ENCODE results near the gene MAK.
"Not testable (repeated sequence)": the region's sequence is repeated elsewhere in the genome, so short reads cannot be mapped to it uniquely, and the experiment has no call there.

The MAK gene

DNA sequence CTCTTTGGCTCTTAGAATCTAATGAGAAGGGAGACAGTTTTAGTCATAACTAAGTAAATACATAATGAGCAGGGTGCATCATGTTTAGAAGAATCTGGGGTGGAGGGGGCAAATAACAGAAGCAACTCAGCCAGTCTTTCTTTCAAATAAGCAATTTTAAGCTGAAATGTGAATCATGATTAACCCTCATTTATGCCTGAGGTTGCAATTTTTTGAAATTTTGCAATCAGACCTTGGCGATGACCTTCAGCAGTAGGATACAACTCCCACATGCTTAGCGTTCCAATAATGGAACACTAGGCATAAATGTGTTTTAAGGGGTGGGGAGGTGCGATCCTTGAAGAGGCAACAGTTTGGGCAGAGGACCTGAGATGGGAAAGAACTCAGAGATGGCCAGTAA lies 60.1 kb downstream of the MAK start:
- no peak for DNase-seq

DNA sequence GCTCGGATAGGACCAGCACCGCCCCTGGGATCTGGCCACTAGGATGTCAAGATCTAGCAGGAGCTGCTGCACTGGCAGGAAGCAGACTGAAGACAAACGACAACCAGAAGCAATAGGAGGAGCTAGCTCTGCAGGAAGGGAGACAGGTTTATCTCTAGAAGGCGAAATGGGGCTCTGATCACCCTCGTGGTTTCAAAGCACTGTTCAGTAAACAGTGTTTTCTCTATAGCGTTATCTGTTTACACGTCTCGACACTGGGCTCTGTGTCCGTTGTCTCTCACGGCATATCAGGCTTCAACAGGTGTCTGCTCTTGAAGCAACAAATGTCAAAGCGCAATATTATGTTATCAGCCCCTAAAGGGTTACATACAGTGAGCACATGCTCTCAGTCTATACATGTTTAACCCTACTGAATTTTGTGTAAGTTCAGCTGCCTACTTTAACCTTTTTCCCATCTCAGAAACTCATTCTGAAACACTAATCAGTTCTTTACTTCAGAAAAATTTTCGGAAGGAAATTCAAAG lies 66.9 kb downstream of the MAK start:
- DNase-seq, result no peak

GRCh38 chr6:10769419-10769818 lies 68.9 kb downstream of the MAK start:
- DNase-seq, result no peak

DNA sequence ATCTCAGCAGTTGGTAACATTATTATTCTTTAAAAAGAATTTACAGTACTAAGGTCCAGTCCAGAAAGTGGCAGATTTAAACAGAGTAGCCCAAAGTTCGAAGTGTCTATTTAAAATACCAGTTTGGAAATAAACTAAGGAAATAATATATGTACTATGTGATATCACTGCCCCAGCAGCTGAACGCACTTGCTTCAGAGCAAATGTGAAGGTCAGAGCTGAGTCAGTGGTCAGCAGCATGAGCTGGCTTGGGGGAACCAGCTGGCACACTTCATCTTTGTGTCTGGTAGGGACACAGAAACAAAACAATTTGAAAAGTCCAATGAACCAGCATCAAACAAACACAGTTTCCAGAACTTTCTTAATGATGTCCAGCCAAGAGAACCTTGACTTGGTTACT lies 75.3 kb downstream of the MAK start:
- no peak for DNase-seq

GRCh38 chr6:10759884-10760329 lies 78.4 kb downstream of the MAK start:
- peak; percentile 79 for DNase-seq

DNA sequence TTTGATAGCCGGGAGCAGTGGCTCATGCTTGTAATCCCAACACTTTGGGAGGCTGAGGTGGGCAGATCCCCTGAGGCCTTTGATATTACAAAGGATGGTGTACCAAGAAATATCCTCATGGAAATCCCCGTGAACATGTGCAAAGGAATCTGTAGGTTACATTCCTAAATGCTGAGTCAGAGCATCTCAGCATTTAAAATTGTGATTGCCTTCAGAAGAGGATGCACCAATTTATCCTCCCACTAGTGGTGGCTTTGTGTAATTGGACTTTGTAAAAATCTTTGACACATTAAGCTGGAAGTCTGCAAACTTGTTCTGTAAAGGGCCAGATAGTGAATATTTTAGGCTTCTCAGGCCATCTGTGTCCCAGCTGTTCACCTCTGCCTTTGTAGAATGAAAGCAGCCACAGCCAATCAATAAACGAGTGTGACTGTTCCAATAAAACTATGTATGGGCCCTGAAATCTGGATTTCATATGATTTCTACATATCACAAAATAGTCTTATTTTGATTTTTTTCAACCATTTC lies 79.0 kb downstream of the MAK start:
- DNase-seq, result peak; percentile 29

DNA sequence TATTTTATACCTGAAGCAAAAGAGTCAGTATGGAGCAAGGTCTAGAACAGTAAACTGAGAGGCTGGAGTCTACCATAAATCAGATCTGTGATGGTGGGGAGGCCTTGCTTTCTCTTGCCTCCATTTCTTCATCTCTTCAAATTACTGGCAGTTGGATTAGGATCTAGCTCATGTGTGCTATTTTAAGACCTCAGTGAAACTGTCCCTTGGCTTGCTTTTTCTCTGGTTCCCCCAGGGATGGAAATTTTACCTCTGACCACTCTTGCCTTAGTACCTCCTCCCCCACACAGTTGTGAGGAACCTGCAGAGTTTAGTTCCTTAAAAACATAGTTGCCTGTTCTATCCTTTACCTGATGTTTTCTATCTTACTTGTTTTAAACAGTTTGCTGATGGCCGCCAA lies 82.3 kb downstream of the MAK start:
- no peak for DNase-seq

DNA sequence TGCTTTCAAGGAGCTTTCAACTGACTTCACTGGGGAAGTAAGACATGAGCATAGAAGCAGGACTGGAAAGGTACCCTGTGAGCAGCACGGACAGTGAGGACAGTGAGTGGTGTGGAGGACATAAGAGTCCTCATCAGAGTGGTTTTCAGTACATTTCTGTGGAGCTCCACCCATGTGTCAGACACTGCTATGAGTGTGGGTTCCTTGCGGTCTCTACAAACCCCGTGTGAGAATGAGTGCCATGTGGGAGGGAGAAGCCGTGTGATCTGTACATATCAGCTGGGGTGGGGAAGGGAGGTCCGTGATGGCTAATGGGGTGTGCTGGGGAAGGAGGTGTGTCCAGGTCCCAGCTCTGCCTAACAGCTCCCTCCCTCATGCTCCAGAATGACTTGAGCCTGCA lies 86.6 kb downstream of the MAK start:
- not testable (repeated sequence) for DNase-seq

DNA sequence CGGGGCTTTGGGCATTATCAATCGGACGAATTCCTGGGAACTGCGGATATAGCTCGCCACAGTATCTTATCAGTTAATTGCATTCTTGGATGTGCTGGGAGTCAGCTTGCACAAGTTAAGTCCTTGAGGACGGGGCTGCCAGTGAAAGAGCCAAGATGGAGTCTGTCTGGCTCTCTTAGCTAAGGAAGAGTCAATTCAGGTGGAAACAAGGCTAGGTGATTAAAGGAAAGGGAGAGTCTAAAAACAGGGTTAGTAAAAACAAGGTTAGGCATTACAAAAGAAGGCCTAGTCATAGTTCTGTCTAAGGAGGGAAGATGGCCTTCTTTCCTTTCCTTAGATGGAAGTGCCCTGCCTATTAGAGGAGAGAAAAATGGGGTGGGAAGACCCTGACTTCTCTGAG lies 87.8 kb downstream of the MAK start:
- DNase-seq, result not testable (repeated sequence)

DNA sequence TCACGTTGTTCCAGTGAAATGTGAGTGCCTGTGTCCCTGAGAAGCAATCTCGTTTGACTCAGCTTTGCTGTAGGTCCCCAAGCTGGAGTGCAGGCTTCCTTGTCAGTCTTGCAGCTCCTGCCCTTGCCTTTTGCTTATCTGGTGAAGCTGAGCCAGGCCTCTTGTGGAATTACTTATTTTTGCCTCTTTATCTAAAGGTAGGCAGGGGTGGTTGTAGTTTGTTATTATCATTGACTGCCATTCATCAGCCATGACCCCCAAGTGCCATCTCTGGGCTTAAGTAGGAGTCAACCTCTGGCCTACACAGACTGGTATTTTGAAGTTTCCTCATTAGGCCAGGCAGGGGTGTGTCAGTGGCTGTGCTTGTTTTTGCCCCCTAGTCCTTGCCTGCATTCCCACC lies 88.6 kb downstream of the MAK start:
- DNase-seq, result no peak

GRCh38 chr6:10747251-10747972 lies 90.9 kb downstream of the MAK start, which contains the start of gene TMEM14B:
TMEM14B (plus strand) TSS chr6:10747805; CDS start chr6:10749246, 1,441 bp downstream.
- peak; percentile 78 for DNase-seq

- no peak for DNase-seq
These were observed 91.5 kb downstream of the MAK start for GRCh38 chr6:10746915-10747250.

DNA sequence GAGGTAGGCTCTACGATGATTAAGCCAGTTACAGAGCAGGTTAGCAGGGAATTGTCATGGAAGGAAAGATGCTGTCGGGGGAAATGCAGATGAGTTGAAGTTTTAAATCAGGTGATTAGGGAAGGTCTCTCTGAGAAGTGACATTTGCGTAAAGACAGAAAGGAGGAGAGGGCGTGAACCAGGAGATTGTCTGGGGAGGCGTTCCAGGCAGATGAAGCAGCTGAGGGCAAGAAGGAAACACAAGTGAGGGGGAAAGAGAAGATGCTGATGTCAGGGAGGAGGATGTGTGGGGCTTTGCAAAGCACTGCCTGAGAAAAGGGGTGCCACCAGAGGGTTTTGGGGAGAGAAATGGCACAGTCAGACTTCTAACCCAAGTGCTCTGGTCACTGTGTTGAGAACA lies 93.2 kb downstream of the MAK start:
- DNase-seq, result no peak

GRCh38 chr6:10743515-10743914 lies 94.8 kb downstream of the MAK start:
- no peak for DNase-seq

DNA sequence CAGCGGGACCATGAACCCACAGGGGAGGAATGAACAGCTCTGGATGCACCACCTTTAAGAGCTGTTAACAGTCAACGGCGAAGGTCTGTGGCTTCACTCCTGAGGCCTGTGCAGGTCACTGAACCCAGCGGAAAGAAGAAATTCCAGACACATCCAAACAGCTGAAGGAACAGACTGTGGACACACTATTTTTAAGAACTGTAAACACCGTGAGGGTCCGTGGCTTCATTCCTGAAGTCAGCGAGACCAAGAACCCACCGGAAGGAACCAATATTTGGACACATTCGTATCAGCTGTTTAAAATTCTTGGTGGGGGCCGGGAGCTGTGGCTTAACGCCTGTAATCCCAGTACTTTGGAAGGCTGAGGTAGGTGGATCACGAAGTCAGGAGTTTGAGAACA lies 96.1 kb downstream of the MAK start:
- DNase-seq, result no peak

DNA sequence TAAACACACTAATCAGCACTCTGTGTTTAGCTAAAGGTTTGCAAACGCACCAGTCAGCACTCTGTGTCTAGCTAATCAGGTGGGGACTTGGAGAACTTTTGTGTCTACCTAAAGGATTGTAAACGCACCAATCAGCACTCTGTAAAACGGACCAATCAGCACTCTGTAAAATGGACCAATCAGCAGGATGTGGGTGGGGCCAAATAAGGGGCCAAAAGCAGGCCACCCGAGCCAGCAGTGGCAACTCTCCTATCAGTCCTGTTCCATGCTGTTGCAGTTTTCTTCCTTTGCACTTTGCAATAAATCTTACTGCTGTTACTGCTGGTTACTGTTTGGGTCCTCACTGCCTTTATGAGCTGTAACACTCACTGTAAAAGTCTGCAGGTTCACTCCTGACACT lies 96.7 kb downstream of the MAK start:
- DNase-seq, result not testable (repeated sequence)

DNA sequence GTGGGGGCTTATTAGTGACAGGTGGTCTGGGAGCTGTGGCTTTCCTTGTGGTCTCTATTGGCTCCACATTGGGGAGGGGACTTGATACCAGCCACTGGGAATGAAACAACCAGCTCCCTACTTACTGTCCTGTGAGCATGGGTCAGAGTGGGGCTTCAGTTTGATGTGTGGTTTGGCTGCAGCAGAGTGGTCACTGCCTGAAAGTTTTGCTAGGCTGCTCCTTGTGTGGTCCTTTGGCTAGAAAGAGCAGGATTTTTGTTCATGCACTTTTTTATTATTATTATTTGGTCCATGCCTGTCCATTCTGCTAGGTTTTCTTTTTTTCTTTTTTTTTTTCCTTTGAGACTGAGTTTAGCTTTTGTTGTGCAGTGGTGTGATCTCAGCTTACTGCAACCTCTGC lies 98.3 kb downstream of the MAK start:
- DNase-seq, result no peak

DNA sequence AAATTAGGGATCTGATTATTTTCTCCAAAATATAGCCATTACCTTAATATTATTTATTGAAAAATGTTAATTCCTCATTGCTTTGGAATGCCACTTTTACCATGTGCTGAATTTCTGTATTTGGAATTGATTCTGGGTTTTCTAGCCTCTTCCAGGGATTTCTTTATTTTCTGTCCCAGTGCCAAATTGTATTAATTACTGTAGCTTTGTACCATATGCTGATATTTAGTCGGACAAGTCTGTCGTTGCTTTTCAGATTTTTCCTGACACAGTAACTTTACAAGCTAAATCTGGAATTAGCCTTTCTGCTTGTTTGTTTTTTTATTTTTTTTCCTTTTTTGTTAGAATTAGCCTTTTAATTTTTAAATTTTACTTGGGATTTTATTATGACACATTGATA lies 101.6 kb downstream of the MAK start:
- no peak for DNase-seq

- no peak for DNase-seq
These were observed 104.5 kb downstream of the MAK start for GRCh38 chr6:10733863-10734262.

GRCh38 chr6:10733151-10733715 lies 105.1 kb downstream of the MAK start:
- peak; percentile 54 for DNase-seq

- no peak for DNase-seq
These were observed 108.1 kb downstream of the MAK start for GRCh38 chr6:10730254-10730653.

GRCh38 chr6:10725716-10726115 lies 112.6 kb downstream of the MAK start:
- DNase-seq, result no peak

GRCh38 chr6:10725044-10725443 lies 113.3 kb downstream of the MAK start:
- DNase-seq, result no peak

DNA sequence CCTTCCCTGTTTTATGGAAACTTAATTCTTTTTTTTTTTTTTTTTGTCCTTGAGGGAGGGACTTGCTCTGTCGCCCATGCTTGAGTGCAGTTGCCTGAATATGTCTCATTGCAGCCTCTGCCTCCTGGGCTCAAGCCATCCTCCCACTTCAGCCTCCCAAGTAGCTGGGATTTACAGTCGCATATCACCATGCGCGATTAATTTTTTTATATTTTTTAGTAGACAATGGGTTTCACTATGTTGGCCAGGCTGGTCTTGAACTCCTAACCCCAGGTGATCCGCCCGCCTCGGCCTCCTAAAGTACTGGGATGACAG lies 114.8 kb downstream of the MAK start:
- no peak for DNase-seq
